Nucleus accumbens (tissue), 56 donors: ENCODE measurements around the gene HIKESHI.
"Not testable (repeated sequence)": the region's sequence is repeated elsewhere in the genome, so short reads cannot be mapped to it uniquely, and the experiment has no call there.

Experiments used
- DNase-seq, 56 donors: peaks; one replicate each; lab custom pipeline; 2025; lab: John Stamatoyannopoulos, UW

The HIKESHI gene

GRCh38 chr11:86291466-86292262 lies 10.4 kb upstream of the HIKESHI start:
- peak in 18 of 56 donors; percentile 1 to 69 (median 8) for DNase-seq

DNA sequence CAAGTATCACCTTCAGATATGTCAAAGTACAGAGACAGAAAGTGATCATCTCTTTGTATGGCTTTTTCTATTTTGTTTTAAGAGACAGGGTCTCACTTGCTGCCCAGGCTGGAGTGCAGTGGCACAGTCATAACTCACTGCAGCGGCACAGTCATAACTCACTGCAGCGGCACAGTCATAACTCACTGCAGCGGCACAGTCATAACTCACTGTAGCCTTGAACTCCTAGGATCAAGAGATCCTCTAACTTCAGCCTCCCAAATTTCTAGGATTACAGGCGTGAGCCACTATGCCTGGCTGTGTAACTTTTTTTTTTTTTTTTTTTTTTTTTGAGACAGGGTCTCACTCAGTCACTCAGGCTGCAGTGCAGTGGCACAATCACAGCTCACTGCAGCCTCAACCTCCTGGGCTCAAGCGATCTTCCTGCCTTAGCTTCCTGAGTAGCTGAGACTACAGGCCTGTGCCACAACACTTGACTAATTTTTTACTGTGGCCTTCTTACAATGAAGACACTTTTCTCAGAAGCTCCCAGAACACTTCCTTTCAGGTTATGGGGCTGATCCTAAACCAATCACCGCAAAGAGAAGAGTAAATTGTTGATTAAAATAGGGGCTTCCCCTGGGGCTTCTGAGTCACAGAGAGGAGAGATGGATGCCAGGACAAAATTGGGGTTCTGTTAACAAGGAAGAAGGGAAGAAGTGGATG lies 9.0 kb upstream of the HIKESHI start:
- DNase-seq, result no peak

DNA sequence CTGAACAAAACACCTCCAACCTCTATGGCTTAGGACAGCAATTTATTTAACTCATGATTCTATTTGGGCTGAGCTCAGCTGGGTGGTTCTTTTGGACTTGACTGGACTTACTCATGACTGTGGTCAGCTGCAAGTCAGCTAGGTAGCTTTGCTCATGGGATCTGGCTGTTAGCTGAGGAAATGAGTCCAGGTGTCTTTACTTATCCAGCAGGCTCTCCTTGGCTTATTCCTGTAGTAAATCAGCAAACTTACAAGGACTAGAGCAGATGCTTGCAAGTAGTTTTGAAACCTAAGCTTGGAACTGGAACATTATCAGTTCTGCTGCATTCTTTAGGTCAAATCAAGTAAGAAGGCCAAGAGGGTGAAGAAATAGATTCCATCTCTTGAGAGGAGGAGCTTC lies 8.0 kb upstream of the HIKESHI start:
- DNase-seq, result no peak

DNA sequence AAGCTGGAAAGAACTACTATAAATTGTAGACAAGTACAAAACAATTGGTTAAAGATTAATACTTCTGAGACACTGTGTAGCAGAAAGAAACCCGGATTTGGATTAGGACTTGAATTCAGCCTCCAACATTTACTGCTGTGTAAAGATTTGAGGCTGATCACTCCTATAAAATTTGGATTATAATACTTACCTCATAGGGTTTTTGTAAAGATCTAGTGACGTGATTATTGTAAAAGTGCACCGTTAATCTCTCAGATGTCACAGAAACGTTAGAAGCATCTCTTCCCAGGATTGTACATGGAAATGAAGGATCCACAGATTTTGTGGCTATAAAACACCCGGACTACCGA lies 323 bp upstream of the HIKESHI start:
- no peak for DNase-seq

GRCh38 chr11:86303257-86303656 lies 1.2 kb downstream of the HIKESHI start:
- DNase-seq, result no peak

GRCh38 chr11:86308710-86309109 lies 6.7 kb downstream of the HIKESHI start:
- DNase-seq, result not testable (repeated sequence)

- DNase-seq, result no peak
These were observed 11.8 kb downstream of the HIKESHI start for GRCh38 chr11:86313793-86314192.

GRCh38 chr11:86314636-86315035 lies 12.6 kb downstream of the HIKESHI start:
- no peak for DNase-seq

- DNase-seq, result no peak
These were observed 33.2 kb downstream of the HIKESHI start for GRCh38 chr11:86335131-86335767.

GRCh38 chr11:86337227-86337626 lies 35.2 kb downstream of the HIKESHI start:
- DNase-seq, result no peak

DNA sequence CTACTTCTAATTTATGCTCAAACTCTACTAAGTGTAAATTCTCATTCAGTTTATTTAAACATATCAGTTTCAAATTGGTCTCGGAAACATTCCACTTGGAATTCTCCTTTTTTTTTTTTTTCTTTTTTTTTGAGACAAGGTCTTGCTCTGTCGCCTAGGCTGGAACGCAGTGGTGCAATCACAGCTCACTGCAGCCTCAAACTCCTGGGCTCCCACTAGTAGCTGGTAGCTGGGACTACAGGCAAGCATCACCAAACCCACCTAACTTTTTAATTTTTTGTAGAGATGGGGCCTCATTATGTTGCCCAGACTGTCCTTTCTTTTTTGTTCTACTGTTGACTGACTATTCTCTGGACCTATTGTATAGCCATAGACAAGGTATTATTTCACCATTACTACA lies 39.3 kb downstream of the HIKESHI start:
- DNase-seq, result no peak

- no peak for DNase-seq
These were observed 44.5 kb downstream of the HIKESHI start for GRCh38 chr11:86346513-86346912.

GRCh38 chr11:86355256-86355655 lies 53.2 kb downstream of the HIKESHI start:
- no peak for DNase-seq

DNA sequence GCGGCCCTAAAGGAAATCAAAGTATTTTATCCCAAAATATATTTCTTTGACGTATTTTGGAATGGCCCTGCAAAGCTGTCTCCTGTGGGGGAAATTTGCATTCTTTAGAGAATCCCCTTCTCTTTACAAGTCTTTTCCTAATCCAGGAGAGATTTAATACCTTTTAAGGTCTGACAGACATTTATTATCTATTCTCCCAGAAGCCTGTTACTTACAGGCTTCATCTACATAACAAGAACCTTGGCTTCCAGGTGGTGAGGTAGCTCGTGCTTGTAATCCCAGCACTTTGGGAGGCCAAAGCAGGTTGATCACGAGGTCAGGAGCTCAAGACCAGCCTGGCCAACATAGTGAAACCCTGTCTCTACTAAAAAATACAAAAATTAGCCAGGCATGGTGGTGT lies 55.4 kb downstream of the HIKESHI start:
- DNase-seq, result not testable (repeated sequence)

GRCh38 chr11:86358720-86359119 lies 56.7 kb downstream of the HIKESHI start:
- no peak for DNase-seq

DNA sequence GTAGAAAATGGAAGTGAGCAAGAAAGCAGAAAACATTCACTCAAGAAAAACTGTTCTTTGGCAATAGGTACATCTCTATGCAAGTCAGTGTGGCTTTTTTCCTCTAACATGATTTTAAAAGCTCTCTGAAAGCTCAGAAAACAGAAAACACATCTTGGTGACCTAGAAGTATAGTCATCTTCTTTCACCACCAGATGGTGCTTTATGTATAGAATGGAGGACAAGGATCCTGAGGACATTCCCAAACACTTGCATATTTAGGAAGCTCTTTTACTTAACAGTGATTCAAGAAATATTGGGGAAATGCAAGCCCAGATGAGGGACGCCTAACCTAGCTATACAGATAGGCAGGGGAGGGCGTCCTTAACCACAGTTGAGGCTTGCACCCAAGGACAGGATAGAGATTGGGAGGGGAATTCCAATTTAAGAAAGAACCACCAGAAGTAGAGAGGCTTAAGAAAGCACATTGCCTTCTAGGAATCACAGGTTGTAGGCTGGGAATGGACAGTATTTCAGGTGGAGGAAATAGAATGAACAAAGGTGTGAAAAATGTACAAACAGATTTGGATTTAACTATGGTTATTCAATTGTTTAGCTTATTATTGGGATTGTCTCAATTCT lies 58.8 kb downstream of the HIKESHI start:
- DNase-seq, result no peak

DNA sequence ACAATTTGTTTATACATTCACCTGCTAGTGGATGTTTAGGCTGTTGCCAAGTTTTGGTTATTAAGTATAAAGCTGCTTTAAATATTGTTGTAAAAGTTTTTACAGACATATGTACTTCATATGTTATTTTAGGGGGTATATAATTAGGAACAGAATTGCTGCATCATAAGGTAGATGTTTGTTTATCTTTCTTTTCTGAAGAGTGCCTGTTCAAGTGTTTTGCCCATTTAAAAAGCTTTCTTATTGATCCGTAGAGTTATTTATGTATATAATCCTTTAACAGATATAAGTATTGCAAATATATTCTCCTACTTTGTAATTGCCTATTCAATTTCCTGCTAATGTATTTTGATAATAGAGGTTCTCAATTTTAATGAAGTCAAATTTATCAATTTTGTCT lies 61.4 kb downstream of the HIKESHI start:
- DNase-seq, result no peak

- DNase-seq, result no peak
These were observed 63.5 kb downstream of the HIKESHI start for GRCh38 chr11:86365546-86365945.

GRCh38 chr11:86369668-86370067 lies 67.6 kb downstream of the HIKESHI start:
- no peak for DNase-seq

DNA sequence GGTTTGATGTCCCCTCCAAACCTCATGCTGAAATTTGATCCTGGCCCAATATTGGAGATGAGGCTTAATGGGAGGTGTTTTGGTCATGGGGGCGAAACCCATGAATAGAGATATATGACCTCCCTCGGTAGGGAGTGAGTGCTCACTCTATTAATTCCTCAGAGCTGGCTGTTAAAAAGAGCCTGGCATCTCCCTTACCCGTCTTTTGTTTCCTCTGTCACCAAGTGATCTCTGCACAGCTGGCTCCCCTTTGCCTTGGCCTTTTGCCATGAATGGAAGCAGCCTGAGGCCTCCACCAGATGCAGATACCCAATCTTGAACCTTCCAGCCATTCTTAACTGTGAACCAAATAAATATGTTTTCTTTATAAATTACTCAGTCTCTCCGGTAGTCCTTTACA lies 68.1 kb downstream of the HIKESHI start:
- no peak for DNase-seq

- no peak for DNase-seq
These were observed 69.0 kb downstream of the HIKESHI start for GRCh38 chr11:86370922-86371594.
